A673 (cell line): ENCODE data around the gene ARHGAP15. TPM values are rescaled to one million over a fixed set of nuclear protein-coding genes. Genes with fewer than 3 reads are reported as not detected.

ENCODE experiments used
- BruUV-seq: library from RNA; stranded (reverse); fragments of 400-500 nt; replicated peaks from 2 replicates; lab custom pipeline; 2021; lab: Mats Ljungman, UMichigan
- CTCF ChIA-PET: fragments of 300-600 bp; sonication (Branson Sonifier 250); formaldehyde crosslinking; loops from one replicate; lab custom pipeline; 2022; ENCODE audit warnings: antibody characterized with exemption; lab: Charles Lee
- POLR2A ChIA-PET: fragments of 300-600 bp; sonication (Branson Sonifier 250); formaldehyde crosslinking; loops from one replicate; lab custom pipeline; 2022; ENCODE audit warnings: antibody characterized with exemption; ENCODE audit not compliant: low non-redundant PET; lab: Charles Lee
- DNase-seq: peaks from one replicate; pipeline ENCODE4 v3.0.0-alpha.2; 2015; ENCODE audit warnings: low spot score
- H3K27ac ChIP-seq: fragments of 200-600 bp; sonication (generic); 2 replicates; pipeline ENCODE4 v1.5.1; 2016; ENCODE audit warnings: mixed run types, low read depth, mild to moderate bottlenecking, mixed read lengths, antibody characterized with exemption, low read length; ENCODE audit not compliant: poor library complexity, severe bottlenecking
- H3K27me3 ChIP-seq: fragments of 200-600 bp; sonication (generic); replicated peaks from 2 replicates; pipeline ENCODE4 v1.6.1; 2017; ENCODE audit warnings: mixed run types, low read depth, mild to moderate bottlenecking, mixed read lengths, antibody characterized with exemption, low read length; ENCODE audit not compliant: insufficient read depth, poor library complexity
- H3K36me3 ChIP-seq: fragments of 200-600 bp; sonication (generic); 2 replicates; pipeline ENCODE4 v1.6.1; 2016; ENCODE audit warnings: mixed run types, mild to moderate bottlenecking, mixed read lengths, antibody characterized with exemption, low read length; ENCODE audit not compliant: insufficient read depth, poor library complexity, severe bottlenecking
- H3K4me1 ChIP-seq: fragments of 200-600 bp; sonication (generic); 2 replicates; pipeline ENCODE4 v1.6.1; 2017; ENCODE audit warnings: mixed run types, mild to moderate bottlenecking, mixed read lengths, antibody characterized with exemption, low read length; ENCODE audit not compliant: insufficient read depth, poor library complexity, severe bottlenecking
- H3K4me3 ChIP-seq: fragments of 200-600 bp; sonication (generic); 2 replicates; pipeline ENCODE4 v1.5.1; 2016; ENCODE audit warnings: low read depth, mixed run types, mild to moderate bottlenecking, mixed read lengths, low read length; ENCODE audit not compliant: poor library complexity, severe bottlenecking
- H3K9me3 ChIP-seq: fragments of 200-600 bp; sonication (generic); 2 replicates; pipeline ENCODE4 v1.6.1; 2016; ENCODE audit warnings: mixed run types, low read depth, mild to moderate bottlenecking, mixed read lengths, antibody characterized with exemption, low read length; ENCODE audit not compliant: poor library complexity, severe bottlenecking
- CTCF ChIP-seq: fragments of 300-800, 200-600 bp; sonication (generic); conservative IDR thresholded peaks from 2 replicates; pipeline ENCODE4 v1.5.1; 2017; ENCODE audit warnings: low read depth, mild to moderate bottlenecking, antibody characterized with exemption, low read length, moderate library complexity, mixed read lengths
- EZH2 ChIP-seq: fragments of 200-600 bp; sonication (generic); IDR thresholded peaks from 2 replicates; pipeline ENCODE4 v1.6.1; 2017; ENCODE audit warnings: borderline replicate concordance, low read depth, mild to moderate bottlenecking, mixed read lengths, antibody characterized with exemption, low read length; ENCODE audit not compliant: poor library complexity, severe bottlenecking
- intact Hi-C: fragments of 100-400 bp; cut with micrococcal nuclease; formaldehyde crosslinking; loops from one replicate; pipeline ENCODE4 v1.10.0; 2022; ENCODE audit not compliant: unreplicated experiment
- total RNA-seq: library from RNA; stranded (reverse); gene quantifications from 2 replicates; pipeline ENCODE4 v1.2.3, GENCODE V29; 2021

ARHGAP15 gene
- total RNA-seq, 1 experiment from 2014 or later: not detected

DNA sequence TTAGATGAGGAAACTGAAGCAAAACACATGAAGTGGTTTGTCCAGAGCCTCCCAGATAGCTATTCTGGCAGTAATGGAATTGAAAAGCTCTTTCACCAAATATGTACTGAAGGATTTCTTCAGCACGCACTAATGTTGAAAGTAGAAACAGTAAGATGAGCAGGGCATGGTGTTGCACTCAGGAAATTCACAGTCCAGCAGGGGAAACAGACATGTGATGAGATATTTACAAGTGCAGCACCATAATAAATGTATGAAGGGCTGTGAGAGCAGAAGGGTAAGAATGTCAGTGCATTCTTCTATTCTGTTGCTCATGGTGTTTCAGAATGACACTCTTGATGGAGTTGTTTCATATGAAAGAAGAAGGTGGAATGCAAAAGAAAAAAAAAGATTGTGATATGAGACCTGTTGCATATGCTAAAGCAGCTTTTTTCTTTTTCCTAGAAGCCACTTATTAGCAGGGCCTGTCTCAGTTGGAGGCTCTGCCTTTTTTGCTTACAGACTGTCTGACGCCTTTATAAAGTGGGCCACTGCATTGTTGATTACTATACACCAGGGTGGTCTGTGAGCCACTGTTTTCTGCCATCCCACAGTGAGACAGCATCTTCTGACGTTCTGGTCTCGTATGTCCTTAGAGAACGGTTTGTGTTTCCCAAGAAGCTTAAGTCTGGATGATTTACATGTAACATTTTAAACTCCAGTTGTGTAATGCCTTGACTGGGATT lies 516.9 kb downstream of the ARHGAP15 start:
- no TSS peak for BruUV-seq
- Histone ChIP-seq H3K36me3 (no peaks in the 10 kb centered on the region), H3K4me1 (no peaks in the 10 kb centered on the region), H3K4me3 (no peak overlapping the region), H3K9me3 (no peaks in the 10 kb centered on the region), H3K27me3 (no peaks in the 10 kb centered on the region), H3K27ac (no peak overlapping the region)
- CTCF ChIA-PET: no interaction called here
- DNase-seq: no peak
- intact Hi-C loops: no loop called here
- TF ChIP-seq EZH2: no peak
- TF ChIP-seq CTCF: no peak
- POLR2A ChIA-PET: no interaction called here

GRCh38 chr2:143649226-143649740 lies 520.1 kb downstream of the ARHGAP15 start:
- no peaks in the 10 kb centered on the region for H3K36me3 ChIP-seq
- CTCF ChIA-PET: no interaction called here
- no peaks in the 10 kb centered on the region for H3K27me3 ChIP-seq
- DNase-seq: no peak
- POLR2A ChIA-PET: no interaction called here
- no peaks in the 10 kb centered on the region for H3K4me1 ChIP-seq
- intact Hi-C loops: no loop called here
- no peak overlapping the region for H3K27ac ChIP-seq
- H3K4me3 ChIP-seq: no peak overlapping the region
- no TSS peak for BruUV-seq
- H3K9me3 ChIP-seq: peaks cover 12% of the 10 kb centered on the region
- TF ChIP-seq EZH2 (no peak), CTCF (no peak)

DNA sequence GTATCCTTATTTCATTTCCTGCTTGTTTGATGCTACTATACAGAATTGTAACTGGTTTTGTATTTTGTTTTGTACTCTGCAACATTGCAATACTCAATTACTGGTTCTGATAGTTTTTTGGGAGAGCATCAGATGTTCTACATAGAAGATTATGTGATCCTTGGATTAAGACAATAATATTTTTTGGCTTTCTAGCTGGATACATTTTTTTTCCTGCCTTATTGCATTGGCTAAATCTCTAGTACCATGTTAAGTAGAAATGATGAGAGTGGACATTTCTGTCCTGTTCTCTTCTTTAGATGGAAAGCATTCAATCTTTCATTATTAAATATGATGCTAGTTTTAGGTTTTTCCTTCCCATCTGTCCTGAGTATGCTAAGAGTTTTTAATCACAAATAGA lies 523.5 kb downstream of the ARHGAP15 start:
- CTCF ChIA-PET: no interaction called here
- Histone ChIP-seq H3K4me3 (no peak overlapping the region), H3K9me3 (peaks cover 12% of the 10 kb centered on the region), H3K4me1 (no peaks in the 10 kb centered on the region), H3K27me3 (no peaks in the 10 kb centered on the region), H3K27ac (no peak overlapping the region), H3K36me3 (no peaks in the 10 kb centered on the region)
- DNase-seq: no peak
- BruUV-seq: no TSS peak
- POLR2A ChIA-PET: no interaction called here
- intact Hi-C loops: no loop called here
- no peak for TF ChIP-seq EZH2
- no peak for TF ChIP-seq CTCF
